Coronary artery (tissue), 2 donors: ENCODE results near the gene SIGLEC14.

Experiments
- DNase-seq: peaks from one replicate; pipeline ENCODE4 v3.0.0-alpha.2; 2017; ENCODE audit warnings: low spot score
- H3K27ac ChIP-seq, 2 donors: fragments of 200-600 bp; sonication (generic); one replicate each; pipeline ENCODE4 v1.5.1; 2016 to 2019
- H3K4me3 ChIP-seq: fragments of 200-600 bp; sonication (generic); 2 replicates; pipeline ENCODE4 v1.5.1; 2016; ENCODE audit warnings: mild to moderate bottlenecking, moderate library complexity
- TF ChIP-seq, protein P1 (sequence below): fragments of 200-600 bp; sonication (generic); IDR thresholded peaks from one replicate; pipeline ENCODE4 v1.5.1; 2019; ENCODE audit warnings: antibody characterized with exemption

Gene SIGLEC14

DNA sequence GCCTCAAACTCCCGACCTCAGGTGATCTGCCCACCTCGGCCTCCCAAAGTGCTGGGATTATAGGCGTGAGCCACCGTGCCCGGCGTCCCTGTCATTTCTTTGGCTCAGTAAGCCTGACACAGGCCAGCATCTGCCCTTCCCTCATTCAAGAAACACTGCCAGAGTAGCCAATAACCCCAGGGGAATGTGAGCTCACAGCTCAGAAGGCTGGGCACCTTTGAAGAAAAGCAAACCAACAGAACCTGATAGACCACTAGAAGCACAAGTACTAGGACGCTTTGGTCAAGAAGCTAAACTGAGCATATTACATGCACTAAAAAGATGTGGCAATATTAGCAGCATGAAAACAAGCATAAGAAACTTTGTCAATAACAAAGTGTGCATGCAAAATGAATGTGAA lies 30.6 kb downstream of the SIGLEC14 start:
- Histone ChIP-seq H3K4me3 (no peak overlapping the region), H3K27ac (no peak overlapping the region)
- TF ChIP-seq, protein P1, sequence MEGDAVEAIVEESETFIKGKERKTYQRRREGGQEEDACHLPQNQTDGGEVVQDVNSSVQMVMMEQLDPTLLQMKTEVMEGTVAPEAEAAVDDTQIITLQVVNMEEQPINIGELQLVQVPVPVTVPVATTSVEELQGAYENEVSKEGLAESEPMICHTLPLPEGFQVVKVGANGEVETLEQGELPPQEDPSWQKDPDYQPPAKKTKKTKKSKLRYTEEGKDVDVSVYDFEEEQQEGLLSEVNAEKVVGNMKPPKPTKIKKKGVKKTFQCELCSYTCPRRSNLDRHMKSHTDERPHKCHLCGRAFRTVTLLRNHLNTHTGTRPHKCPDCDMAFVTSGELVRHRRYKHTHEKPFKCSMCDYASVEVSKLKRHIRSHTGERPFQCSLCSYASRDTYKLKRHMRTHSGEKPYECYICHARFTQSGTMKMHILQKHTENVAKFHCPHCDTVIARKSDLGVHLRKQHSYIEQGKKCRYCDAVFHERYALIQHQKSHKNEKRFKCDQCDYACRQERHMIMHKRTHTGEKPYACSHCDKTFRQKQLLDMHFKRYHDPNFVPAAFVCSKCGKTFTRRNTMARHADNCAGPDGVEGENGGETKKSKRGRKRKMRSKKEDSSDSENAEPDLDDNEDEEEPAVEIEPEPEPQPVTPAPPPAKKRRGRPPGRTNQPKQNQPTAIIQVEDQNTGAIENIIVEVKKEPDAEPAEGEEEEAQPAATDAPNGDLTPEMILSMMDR = no peak
- DNase-seq = no peak

DNA sequence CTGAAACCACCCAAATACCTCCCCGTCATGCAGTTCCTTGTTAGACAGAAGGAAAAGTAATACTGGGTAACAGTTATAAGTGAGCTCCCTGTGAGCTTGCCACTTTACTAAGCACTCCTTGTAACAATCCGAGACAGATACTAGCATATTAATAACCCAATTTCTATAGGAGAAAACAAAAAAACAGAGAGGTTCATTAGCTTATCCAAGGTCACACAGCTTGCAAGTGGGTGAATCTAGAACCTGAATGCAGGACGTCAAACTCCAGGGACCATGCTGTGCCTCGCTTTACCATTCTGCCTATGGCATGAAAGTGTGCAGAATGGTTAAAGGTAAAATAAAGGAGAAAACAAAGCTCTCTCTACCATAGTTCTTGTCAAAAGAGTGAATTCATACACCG lies 31.8 kb downstream of the SIGLEC14 start:
- DNase-seq = no peak
- H3K27ac ChIP-seq = no peak overlapping the region
- TF ChIP-seq, protein P1 = no peak

DNA sequence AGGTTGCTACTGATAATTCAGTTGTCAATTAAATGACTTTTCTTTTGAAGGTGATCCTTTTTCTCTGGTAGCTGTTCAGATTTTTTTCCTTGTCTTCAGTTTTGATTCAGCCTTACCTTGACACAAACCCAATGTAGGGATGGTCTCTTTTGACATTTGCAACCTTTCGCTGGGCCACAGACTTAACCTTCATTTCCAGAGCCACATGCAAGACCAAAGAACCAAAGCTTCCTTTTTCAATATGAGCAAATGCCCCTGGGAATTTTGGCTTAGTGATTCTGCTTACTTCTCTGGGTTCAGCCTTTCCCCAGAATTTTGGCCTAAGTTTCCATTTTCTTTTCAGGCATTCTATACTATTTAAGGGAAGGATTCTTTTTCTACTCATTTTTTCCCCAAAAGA lies 36.0 kb downstream of the SIGLEC14 start:
- H3K27ac ChIP-seq = no peak overlapping the region
- no peak overlapping the region for H3K4me3 ChIP-seq
- no peak for DNase-seq
- TF ChIP-seq, protein P1 = no peak

More for the DNA sequence above, 31.8 kb downstream of the SIGLEC14 start:
- H3K4me3 ChIP-seq = no peak overlapping the region

DNA sequence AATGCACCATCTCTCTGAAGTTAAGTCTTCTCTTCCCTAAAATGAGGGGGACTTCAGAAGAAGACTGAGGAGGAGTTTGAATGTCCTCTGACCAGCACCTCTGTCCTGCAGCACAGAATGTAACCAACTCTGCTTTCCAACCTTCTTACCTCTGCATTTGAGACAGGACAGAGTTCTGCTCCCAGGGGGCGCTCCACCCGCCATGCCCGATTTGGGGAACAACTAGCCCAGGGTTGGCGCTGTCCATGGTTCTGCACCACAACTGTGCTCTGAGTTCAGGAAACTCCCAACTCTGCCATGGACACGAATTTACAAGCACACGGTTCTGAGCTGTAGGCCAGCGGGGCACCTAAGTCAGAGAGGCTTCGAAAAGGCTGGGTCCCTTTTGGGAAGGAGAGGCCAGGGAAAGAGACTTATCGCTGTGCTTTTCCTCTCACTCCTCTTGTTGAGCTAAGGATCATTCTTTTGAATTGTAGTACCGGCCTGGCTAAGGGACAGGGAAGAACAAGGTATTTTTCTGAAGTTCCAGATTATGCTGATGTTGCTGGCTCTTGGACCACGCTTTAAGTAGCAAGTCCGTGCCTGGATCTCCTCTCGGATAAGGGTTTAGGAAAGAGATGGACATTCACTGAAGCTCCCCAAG lies 38.6 kb downstream of the SIGLEC14 start:
- Histone ChIP-seq H3K27ac (no peak overlapping the region), H3K4me3 (no peak overlapping the region)
- DNase-seq = no peak
- TF ChIP-seq, protein P1 = no peak

DNA sequence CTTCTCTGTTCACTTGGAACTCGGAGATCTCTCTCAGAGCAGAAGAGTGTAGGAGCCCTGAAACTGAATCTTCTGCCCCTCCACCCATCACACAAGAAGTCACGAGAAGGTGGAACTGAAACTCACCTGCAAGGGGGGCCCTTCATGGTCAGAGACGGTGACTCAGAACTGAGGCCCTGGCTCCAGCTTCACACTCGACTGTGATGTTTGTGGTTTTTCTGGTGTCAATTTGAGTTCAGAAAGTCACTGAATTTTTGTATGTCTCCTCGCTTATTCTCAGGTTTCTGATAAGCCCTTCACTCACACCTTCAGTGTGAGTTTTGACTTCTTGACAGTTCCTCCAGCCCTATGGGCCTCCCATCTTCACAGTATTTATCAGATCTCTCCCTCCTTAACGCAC lies 39.5 kb downstream of the SIGLEC14 start:
- TF ChIP-seq, protein P1 = no peak

DNA sequence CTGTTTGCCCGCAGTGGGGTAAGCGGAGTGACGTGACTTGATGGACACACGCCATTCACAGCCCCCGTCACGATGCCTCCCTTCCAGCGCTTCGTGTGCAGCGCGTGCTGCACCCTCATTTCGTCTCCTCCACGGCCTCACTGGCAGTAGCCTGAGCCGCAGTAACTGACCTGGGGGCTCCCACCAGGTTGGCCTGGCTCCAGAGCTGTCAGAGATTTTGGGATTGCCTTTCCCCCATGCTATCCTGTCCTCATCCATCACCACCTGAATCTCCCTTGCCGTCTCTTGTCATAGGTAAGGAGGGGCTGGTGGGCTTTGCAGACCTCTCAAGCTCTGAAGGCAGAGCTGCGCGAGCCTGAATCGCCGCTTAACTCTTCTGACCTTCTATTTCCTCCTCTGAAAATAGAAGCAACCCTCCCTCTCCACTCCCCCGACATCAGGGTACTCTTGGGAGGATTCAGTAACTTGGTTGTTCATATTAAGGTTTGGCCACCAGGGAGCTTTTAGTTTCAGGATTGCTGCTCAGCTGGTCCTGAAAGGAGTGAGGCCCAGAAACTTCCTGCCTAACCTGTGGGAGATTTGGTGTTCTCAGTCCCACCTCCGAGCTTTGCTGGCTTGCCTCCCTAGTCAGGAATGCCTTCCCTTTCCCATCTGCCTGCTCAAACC lies 44.3 kb downstream of the SIGLEC14 start:
- no peak overlapping the region for H3K4me3 ChIP-seq
- no peak for DNase-seq

More for the DNA sequence above, 39.5 kb downstream of the SIGLEC14 start:
- H3K4me3 ChIP-seq = no peak overlapping the region
- H3K27ac ChIP-seq = no peak overlapping the region
- no peak for DNase-seq

More for the DNA sequence above, 44.3 kb downstream of the SIGLEC14 start:
- no peak overlapping the region for H3K27ac ChIP-seq
- TF ChIP-seq, protein P1 = no peak
